Loucy (cell line): Measurements from ENCODE around the gene ADGRB3.
"Not testable (repeated sequence)": the region's sequence is repeated elsewhere in the genome, so short reads cannot be mapped to it uniquely, and the experiment has no call there.

Experiments used
- H2AFZ ChIP-seq: fragments of 200-600 bp; sonication (generic); 2 replicates; pipeline ENCODE4 v1.6.0; 2016; ENCODE audit warnings: antibody characterized with exemption, mild to moderate bottlenecking, low read length, moderate library complexity
- H3F3A ChIP-seq: fragments of 200-600 bp; 2 replicates; pipeline ENCODE4 v1.6.0; 2016; ENCODE audit warnings: antibody characterized with exemption, low read depth, mild to moderate bottlenecking
- H3K27me3 ChIP-seq: fragments of 200-600 bp; sonication (generic); 2 replicates; pipeline ENCODE4 v1.6.1; 2014; ENCODE audit warnings: low read length, mild to moderate bottlenecking; ENCODE audit not compliant: insufficient read depth, poor library complexity, severe bottlenecking
- H3K36me3 ChIP-seq: fragments of 200-600 bp; sonication (generic); 2 replicates; pipeline ENCODE4 v1.6.1; 2016; ENCODE audit warnings: low read length; ENCODE audit not compliant: insufficient read depth
- H3K4me1 ChIP-seq: fragments of 200-600 bp; sonication (generic); 2 replicates; pipeline ENCODE4 v1.5.1; 2014; ENCODE audit warnings: low read length, mild to moderate bottlenecking; ENCODE audit not compliant: insufficient read depth, poor library complexity, severe bottlenecking
- H3K4me2 ChIP-seq: fragments of 200-600 bp; sonication (generic); 2 replicates; pipeline ENCODE4 v1.6.0; 2014; ENCODE audit warnings: antibody characterized with exemption, low read length, low read depth, mild to moderate bottlenecking; ENCODE audit not compliant: poor library complexity, severe bottlenecking
- H3K4me3 ChIP-seq: fragments of 200-600 bp; sonication (generic); 2 replicates; pipeline ENCODE4 v1.5.1; 2014; ENCODE audit warnings: low read length, mild to moderate bottlenecking, mixed read lengths; ENCODE audit not compliant: poor library complexity, severe bottlenecking
- H3K79me2 ChIP-seq: fragments of 200-600 bp; sonication (generic); 2 replicates; pipeline ENCODE4 v1.6.1; 2014; ENCODE audit warnings: low read length; ENCODE audit not compliant: insufficient read depth
- H3K9ac ChIP-seq: fragments of 200-600 bp; sonication (generic); 2 replicates; pipeline ENCODE4 v1.6.0; 2014; ENCODE audit warnings: mild to moderate bottlenecking, low read depth, low read length, moderate library complexity; ENCODE audit not compliant: poor library complexity, severe bottlenecking
- H3K9me2 ChIP-seq: fragments of 200-600 bp; sonication (generic); replicated peaks from 2 replicates; pipeline ENCODE4 v1.6.1; 2016; ENCODE audit warnings: low read depth, low read length, mixed read lengths
- H3K9me3 ChIP-seq: fragments of 200-600 bp; sonication (generic); 2 replicates; pipeline ENCODE4 v1.6.1; 2014; ENCODE audit warnings: mild to moderate bottlenecking, antibody characterized with exemption, low read length, low read depth; ENCODE audit not compliant: insufficient read depth
- H4K20me1 ChIP-seq: fragments of 200-600 bp; sonication (generic); 2 replicates; pipeline ENCODE4 v1.6.0; 2014; ENCODE audit warnings: antibody characterized with exemption, low read length, mild to moderate bottlenecking; ENCODE audit not compliant: insufficient read depth, poor library complexity, severe bottlenecking
- CTCF ChIP-seq: fragments of 200-600 bp; sonication (generic); conservative IDR thresholded peaks from 2 replicates; pipeline ENCODE4 v1.5.1; 2014; ENCODE audit warnings: mild to moderate bottlenecking, antibody characterized with exemption, low read length
- EZH2phosphoT487 ChIP-seq: fragments of 200-600 bp; IDR thresholded peaks from 2 replicates; pipeline ENCODE4 v1.6.1; 2018; ENCODE audit warnings: antibody characterized with exemption, mild to moderate bottlenecking, moderate library complexity, borderline replicate concordance

ADGRB3 gene

GRCh38 chr6:68675548-68675947 lies 40.5 kb downstream of the ADGRB3 start:
- Histone ChIP-seq H3K36me3 (no peaks in the 10 kb centered on the region), H3K79me2 (no peaks in the 10 kb centered on the region), H3K27me3 (no peaks in the 10 kb centered on the region), H3F3A (no peaks in the 10 kb centered on the region), H2AFZ (no peak overlapping the region), H3K9me3 (no peaks in the 10 kb centered on the region), H4K20me1 (no peaks in the 10 kb centered on the region), H3K9ac (no peak overlapping the region), H3K4me1 (no peaks in the 10 kb centered on the region), H3K4me3 (no peak overlapping the region), H3K9me2 (no peaks in the 10 kb centered on the region), H3K4me2 (no peak overlapping the region)
- TF ChIP-seq EZH2phosphoT487: no peak
- no peak for TF ChIP-seq CTCF

- not testable (repeated sequence) for H3K9me3 ChIP-seq, H3K27me3 ChIP-seq, H3K36me3 ChIP-seq, H2AFZ ChIP-seq, H3K79me2 ChIP-seq, H3K9me2 ChIP-seq, H3F3A ChIP-seq, H3K9ac ChIP-seq, H3K4me2 ChIP-seq, H3K4me1 ChIP-seq, H3K4me3 ChIP-seq, H4K20me1 ChIP-seq
These were observed 41.0 kb downstream of the ADGRB3 start for GRCh38 chr6:68676094-68676493.

- Histone ChIP-seq H3K27me3 (no peaks in the 10 kb centered on the region), H3K9me2 (no peaks in the 10 kb centered on the region)
- TF ChIP-seq EZH2phosphoT487 (no peak), CTCF (no peak)
These were observed 42.0 kb downstream of the ADGRB3 start for GRCh38 chr6:68677058-68677457.

GRCh38 chr6:68679399-68679798 lies 44.3 kb downstream of the ADGRB3 start:
- no peak for TF ChIP-seq CTCF
- no peak for TF ChIP-seq EZH2phosphoT487
- Histone ChIP-seq H3K4me2 (no peak overlapping the region), H2AFZ (no peak overlapping the region), H3K27me3 (no peaks in the 10 kb centered on the region), H3F3A (no peaks in the 10 kb centered on the region), H3K36me3 (no peaks in the 10 kb centered on the region), H3K9me3 (no peaks in the 10 kb centered on the region), H3K9ac (no peak overlapping the region), H3K4me1 (no peaks in the 10 kb centered on the region), H3K4me3 (no peak overlapping the region), H3K9me2 (no peaks in the 10 kb centered on the region), H3K79me2 (no peaks in the 10 kb centered on the region), H4K20me1 (no peaks in the 10 kb centered on the region)

More at GRCh38 chr6:68677058-68677457, 42.0 kb downstream of the ADGRB3 start:
- no peaks in the 10 kb centered on the region for H3K9me3 ChIP-seq
- H2AFZ ChIP-seq: no peak overlapping the region
- H3K4me1 ChIP-seq: no peaks in the 10 kb centered on the region
- H3K9ac ChIP-seq: no peak overlapping the region
- no peaks in the 10 kb centered on the region for H3K36me3 ChIP-seq
- H4K20me1 ChIP-seq: no peaks in the 10 kb centered on the region
- H3F3A ChIP-seq: no peaks in the 10 kb centered on the region
- no peaks in the 10 kb centered on the region for H3K79me2 ChIP-seq
- H3K4me2 ChIP-seq: no peak overlapping the region
- H3K4me3 ChIP-seq: no peak overlapping the region
